Lower leg skin (tissue), 4 donors: Measurements from ENCODE around the gene ZNF732. TPM values are rescaled to one million over a fixed set of nuclear protein-coding genes. Genes with fewer than 3 reads are reported as not detected.
"Not testable (repeated sequence)": the region's sequence is repeated elsewhere in the genome, so short reads cannot be mapped to it uniquely, and the experiment has no call there.

Source experiments
- DNase-seq, 2 donors: peaks; one replicate each; pipeline ENCODE4 v3.0.0-alpha.2; 2019; ENCODE audit warnings: low spot score in 2 of 2
- H3K4me3 ChIP-seq: fragments of 200-600 bp; sonication (generic); 2 replicates; pipeline ENCODE4 v1.5.1; 2017; ENCODE audit warnings: mild to moderate bottlenecking, low read depth; ENCODE audit not compliant: poor library complexity, severe bottlenecking
- POLR2A ChIP-seq, 2 donors: fragments of 450-650 bp; IDR thresholded peaks; one replicate each; pipeline ENCODE4 v1.6.1; 2016 to 2017; ENCODE audit warnings: antibody characterized with exemption in 2 of 2, mild to moderate bottlenecking in 1 of 2, moderate library complexity in 1 of 2
- WGBS, 2 donors: methylation state at CpG; one replicate each; pipeline ENCODE4 v1.1.5; 2018; 5-methylcytosine and 5-hydroxymethylcytosine counted together
- intact Hi-C: fragments of 100-400 bp; cut with DNase I; formaldehyde crosslinking; loops from one replicate; pipeline ENCODE4 v1.15.0; 2023; ENCODE audit warnings: low total_unique reads
- total RNA-seq, 4 donors: library from RNA; depleted of rRNA; stranded (reverse); fragments of >200 nt; gene quantifications; one replicate each; pipeline ENCODE4 v1.1.0, GENCODE V29; 2016
- TF ChIP-seq, protein P1 (sequence below), 3 donors: fragments of 450-650 bp; IDR thresholded peaks; one replicate each; pipeline ENCODE4 v1.5.1; 2016; ENCODE audit warnings: antibody characterized with exemption in 3 of 3, mild to moderate bottlenecking in 3 of 3, moderate library complexity in 2 of 3

The ZNF732 gene
- total RNA-seq, 4 donors from 2014 or later: 0.64 to 2.5 (median 1.8) TPM

DNA sequence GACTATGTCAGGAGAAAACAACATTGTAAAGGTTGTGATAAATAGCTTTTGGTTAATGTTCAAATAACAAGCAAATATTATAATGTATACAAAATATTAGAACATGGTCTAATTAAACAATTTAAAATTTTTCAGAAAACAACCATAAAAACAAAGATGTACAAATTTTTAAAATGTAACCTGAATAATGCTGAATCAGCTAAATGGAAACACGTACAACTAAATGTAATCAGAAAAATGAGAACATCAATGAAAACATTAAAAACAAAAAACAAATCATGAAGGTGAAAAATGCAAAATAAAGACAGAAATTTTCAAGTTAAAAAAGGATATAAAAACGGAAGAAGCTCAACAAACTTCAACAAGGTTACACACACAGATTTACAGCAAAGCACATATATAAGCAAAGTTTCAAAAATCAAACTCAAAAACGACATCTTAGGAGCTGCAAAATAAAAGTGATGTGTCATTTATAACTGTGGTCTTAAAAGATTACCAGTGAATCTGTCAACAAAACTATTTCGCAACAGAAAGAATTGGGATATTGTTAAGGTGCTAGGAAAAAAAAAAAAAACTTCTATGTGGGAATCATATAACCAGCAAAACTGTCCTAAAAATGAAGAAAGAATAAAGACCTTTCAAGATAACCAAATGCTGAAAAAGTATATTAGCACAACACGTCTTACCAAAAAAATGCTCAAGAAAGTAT, 31.8 kb downstream of the ZNF732 start:
- H3K4me3 ChIP-seq: no peak overlapping the region
- 88 to 93% methylated on average over 5 of the region's 5 CpGs for WGBS, 2 donors
- TF ChIP-seq, protein P1, sequence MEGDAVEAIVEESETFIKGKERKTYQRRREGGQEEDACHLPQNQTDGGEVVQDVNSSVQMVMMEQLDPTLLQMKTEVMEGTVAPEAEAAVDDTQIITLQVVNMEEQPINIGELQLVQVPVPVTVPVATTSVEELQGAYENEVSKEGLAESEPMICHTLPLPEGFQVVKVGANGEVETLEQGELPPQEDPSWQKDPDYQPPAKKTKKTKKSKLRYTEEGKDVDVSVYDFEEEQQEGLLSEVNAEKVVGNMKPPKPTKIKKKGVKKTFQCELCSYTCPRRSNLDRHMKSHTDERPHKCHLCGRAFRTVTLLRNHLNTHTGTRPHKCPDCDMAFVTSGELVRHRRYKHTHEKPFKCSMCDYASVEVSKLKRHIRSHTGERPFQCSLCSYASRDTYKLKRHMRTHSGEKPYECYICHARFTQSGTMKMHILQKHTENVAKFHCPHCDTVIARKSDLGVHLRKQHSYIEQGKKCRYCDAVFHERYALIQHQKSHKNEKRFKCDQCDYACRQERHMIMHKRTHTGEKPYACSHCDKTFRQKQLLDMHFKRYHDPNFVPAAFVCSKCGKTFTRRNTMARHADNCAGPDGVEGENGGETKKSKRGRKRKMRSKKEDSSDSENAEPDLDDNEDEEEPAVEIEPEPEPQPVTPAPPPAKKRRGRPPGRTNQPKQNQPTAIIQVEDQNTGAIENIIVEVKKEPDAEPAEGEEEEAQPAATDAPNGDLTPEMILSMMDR (IDR thresholded peaks at IDR 0.05): no peak
- no peak for TF ChIP-seq POLR2A (IDR thresholded peaks at IDR 0.05)
- intact Hi-C loops: no loop called here
- DNase-seq: no peak

- 95% methylated on average over 3 of the region's 3 CpGs for WGBS, 2 donors
- intact Hi-C loops: no loop called here
- H3K4me3 ChIP-seq: no peak overlapping the region
- no peak for TF ChIP-seq POLR2A (IDR thresholded peaks at IDR 0.05)
- TF ChIP-seq, protein P1 (IDR thresholded peaks at IDR 0.05): no peak
- no peak for DNase-seq
These were observed 33.7 kb downstream of the ZNF732 start for GRCh38 chr4:271492-272103.

- WGBS, 2 donors: 77 to 81% methylated on average over 11 of the region's 11 CpGs
These were observed 46.0 kb downstream of the ZNF732 start for GRCh38 chr4:259240-259639.

DNA sequence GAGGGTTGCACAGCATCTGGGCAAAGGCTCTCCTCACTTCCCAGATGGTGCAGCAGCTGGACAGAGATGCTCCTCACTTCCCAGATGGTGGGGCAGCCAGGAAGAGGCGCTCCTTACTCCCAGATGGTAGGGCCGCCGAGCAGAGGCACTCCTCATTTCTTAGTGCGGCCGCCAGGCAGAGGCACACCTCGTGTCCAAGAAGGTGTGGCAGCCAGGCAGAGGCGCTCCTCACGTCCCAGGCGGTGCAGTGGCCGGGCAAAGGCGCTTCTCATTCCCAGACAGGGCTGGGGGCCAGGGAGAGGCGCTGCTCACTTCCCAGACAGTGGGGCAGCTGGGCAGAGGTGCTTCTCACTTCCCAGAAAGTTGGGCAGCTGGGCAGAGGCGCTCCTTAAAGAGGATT, 48.8 kb downstream of the ZNF732 start:
- 81 to 97% methylated on average over 12 to 13 of the region's 13 CpGs for WGBS, 2 donors
- TF ChIP-seq, protein P1 (IDR thresholded peaks at IDR 0.05): no peak
- intact Hi-C loops: no loop called here
- no peak for DNase-seq
- H3K4me3 ChIP-seq: no peak overlapping the region

More at GRCh38 chr4:259240-259639, 46.0 kb downstream of the ZNF732 start:
- H3K4me3 ChIP-seq, DNase-seq, intact Hi-C loops: not testable (repeated sequence)

DNA sequence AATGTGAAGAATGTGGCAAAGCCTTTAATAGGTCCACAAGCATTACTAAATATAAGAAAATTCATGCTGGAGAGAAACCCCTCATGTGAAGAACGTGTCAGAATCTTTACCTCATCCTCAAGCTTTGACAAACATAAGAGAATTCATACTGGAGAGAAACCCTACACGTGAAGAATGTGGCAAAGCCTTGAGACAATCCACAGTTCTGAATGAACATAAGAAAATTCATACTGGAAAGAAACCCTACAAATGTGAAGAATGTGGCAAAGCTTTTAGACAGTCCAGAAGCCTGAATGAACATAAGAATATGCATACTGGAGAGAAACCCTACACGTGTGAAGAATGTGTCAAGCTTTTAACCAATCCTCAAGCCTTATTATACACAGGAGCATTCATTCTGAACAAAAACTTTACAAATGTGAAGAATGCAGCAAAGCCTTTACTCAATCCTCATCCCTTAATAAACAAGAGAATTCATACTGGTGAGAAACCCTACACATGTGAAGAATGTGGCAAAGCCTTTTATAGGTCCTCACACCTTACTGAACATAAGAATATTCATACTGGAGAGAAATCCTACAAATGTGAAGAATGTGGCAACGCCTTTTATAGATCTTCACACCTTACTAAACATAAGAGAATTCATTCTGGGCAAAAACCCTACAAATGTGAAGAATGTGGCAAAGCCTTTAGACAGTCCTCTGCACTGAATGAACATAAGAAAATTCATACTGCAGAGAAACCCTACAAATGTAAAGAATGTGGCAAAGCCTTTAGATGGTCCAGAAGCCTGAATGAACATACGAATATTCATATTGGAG, 51.1 kb downstream of the ZNF732 start:
- WGBS, 2 donors: 80 to 90% methylated on average over 5 of the region's 5 CpGs
- no peak for DNase-seq
- no peak overlapping the region for H3K4me3 ChIP-seq
- TF ChIP-seq, protein P1 (IDR thresholded peaks at IDR 0.05): no peak
- TF ChIP-seq POLR2A (IDR thresholded peaks at IDR 0.05): no peak
- intact Hi-C loops: no loop called here

DNA sequence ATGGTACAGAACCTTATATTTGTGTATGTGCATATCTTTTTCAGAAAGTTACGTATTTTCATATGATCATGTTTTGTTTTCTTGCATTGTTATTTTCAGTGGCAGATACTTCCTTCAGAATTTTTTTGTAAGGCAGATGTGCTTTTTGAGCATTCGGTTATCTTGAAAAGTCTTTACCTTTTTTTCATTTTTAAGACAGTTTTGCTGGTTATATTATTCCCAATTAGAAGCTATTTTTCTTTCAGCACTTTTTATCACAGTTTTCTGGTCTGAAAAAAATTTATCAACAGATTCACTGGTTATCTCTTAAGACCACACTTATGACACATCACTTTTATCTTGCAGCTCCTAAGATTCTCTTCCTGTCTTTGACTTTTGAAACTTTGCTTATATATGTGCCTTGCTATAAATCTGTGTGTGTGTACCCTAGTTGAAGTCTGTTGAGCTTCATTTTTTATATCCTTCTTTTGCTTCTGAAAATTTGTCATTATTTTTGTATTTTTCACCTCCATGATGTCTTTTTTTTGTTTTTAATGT, 53.1 kb downstream of the ZNF732 start:
- 92 to 93% methylated on average over 2 of the region's 2 CpGs for WGBS, 2 donors
- intact Hi-C loops: no loop called here
- no peak overlapping the region for H3K4me3 ChIP-seq
- TF ChIP-seq, protein P1 (IDR thresholded peaks at IDR 0.05): no peak
- no peak for TF ChIP-seq POLR2A (IDR thresholded peaks at IDR 0.05)
- DNase-seq: no peak
